ENCODE data around the gene ABCC8.

The ABCC8 gene

GRCh38 chr11:17504330-17505107, 27.9 kb upstream of the ABCC8 start:
- peak; percentile 84 for FAIRE-seq

- FAIRE-seq: no peak
Observed at GRCh38 chr11:17502630-17503029, 26.0 kb upstream of the ABCC8 start.

GRCh38 chr11:17500673-17501072, 24.0 kb upstream of the ABCC8 start:
- FAIRE-seq: no peak

- FAIRE-seq: no peak
Observed at GRCh38 chr11:17498475-17498874, 21.8 kb upstream of the ABCC8 start.

- FAIRE-seq: no peak
Observed at GRCh38 chr11:17498058-17498457, 21.4 kb upstream of the ABCC8 start.

- FAIRE-seq: no peak
Observed at GRCh38 chr11:17496406-17496805, 19.8 kb upstream of the ABCC8 start.

- no peak for FAIRE-seq
Observed at GRCh38 chr11:17494019-17494418, 17.4 kb upstream of the ABCC8 start.

GRCh38 chr11:17490938-17491337, 14.3 kb upstream of the ABCC8 start:
- no peak for FAIRE-seq

GRCh38 chr11:17490232-17490631, 13.6 kb upstream of the ABCC8 start:
- FAIRE-seq: no peak

- FAIRE-seq: no peak
Observed at GRCh38 chr11:17489751-17490150, 13.1 kb upstream of the ABCC8 start.

- FAIRE-seq: no peak
Observed at GRCh38 chr11:17488563-17488962, 11.9 kb upstream of the ABCC8 start.

- FAIRE-seq: no peak
Observed at GRCh38 chr11:17486646-17487045, 10.0 kb upstream of the ABCC8 start.

GRCh38 chr11:17483505-17483904, 6.9 kb upstream of the ABCC8 start:
- no peak for FAIRE-seq

GRCh38 chr11:17481905-17482304, 5.3 kb upstream of the ABCC8 start:
- no peak for FAIRE-seq

GRCh38 chr11:17479284-17480214, 2.9 kb upstream of the ABCC8 start:
- FAIRE-seq: peak; percentile 79

- FAIRE-seq: no peak
Observed at GRCh38 chr11:17478070-17478469, 1.4 kb upstream of the ABCC8 start.

GRCh38 chr11:17477361-17477760, 716 bp upstream of the ABCC8 start:
- no peak for FAIRE-seq

GRCh38 chr11:17477084-17477333, 364 bp upstream of the ABCC8 start:
- no peak for FAIRE-seq

GRCh38 chr11:17475666-17476316, 854 bp downstream of the ABCC8 start:
- FAIRE-seq: no peak

- FAIRE-seq: no peak
Observed at GRCh38 chr11:17473071-17473744, 3.4 kb downstream of the ABCC8 start.

- no peak for FAIRE-seq
Observed at GRCh38 chr11:17472467-17472866, 4.2 kb downstream of the ABCC8 start.

- no peak for FAIRE-seq
Observed at GRCh38 chr11:17471501-17471900, 5.1 kb downstream of the ABCC8 start.

- FAIRE-seq: no peak
Observed at GRCh38 chr11:17469998-17470397, 6.6 kb downstream of the ABCC8 start.
